ENCODE results near the gene OR6A2.

The OR6A2 gene

GRCh38 chr11:6824136-6824823, 24.8 kb upstream of the OR6A2 start:
- no peak overlapping the region for H3K27ac ChIP-seq (ENCODE audit: low read depth, low read length)
- no peaks in the 10 kb centered on the region for H3K79me2 ChIP-seq (ENCODE audit: insufficient read depth, low read length)
- H3K9me2 ChIP-seq (replicated peaks; ENCODE audit: insufficient read depth, low read length), result no peaks in the 10 kb centered on the region
- no peak overlapping the region for H3K9ac ChIP-seq (ENCODE audit: low read length)
- no peak overlapping the region for H3K4me3 ChIP-seq (ENCODE audit: insufficient read depth, low read length, poor library complexity, severe bottlenecking)
- no peak overlapping the region for H3K4me2 ChIP-seq (ENCODE audit: low read depth, low read length, poor library complexity, severe bottlenecking)
- no peak for TF ChIP-seq CTCF (IDR thresholded peaks at IDR 0.05; ENCODE audit: insufficient read depth, low read length, poor library complexity, severe bottlenecking)
- no peak for TF ChIP-seq EZH2phosphoT487 (conservative IDR thresholded peaks at IDR 0.05; ENCODE audit: low read length)
- no peaks in the 10 kb centered on the region for H3K9me3 ChIP-seq (ENCODE audit: insufficient read depth, low read length)
- H3F3A ChIP-seq (ENCODE audit: insufficient read depth), result no peaks in the 10 kb centered on the region
- no peaks in the 10 kb centered on the region for H4K20me1 ChIP-seq (ENCODE audit: low read depth, low read length)
- no peak overlapping the region for H2AFZ ChIP-seq (ENCODE audit: low read depth, low read length, severe bottlenecking)
- no peaks in the 10 kb centered on the region for H3K27me3 ChIP-seq (ENCODE audit: low read length)
- H3K36me3 ChIP-seq (ENCODE audit: low read length), result no peaks in the 10 kb centered on the region

DNA sequence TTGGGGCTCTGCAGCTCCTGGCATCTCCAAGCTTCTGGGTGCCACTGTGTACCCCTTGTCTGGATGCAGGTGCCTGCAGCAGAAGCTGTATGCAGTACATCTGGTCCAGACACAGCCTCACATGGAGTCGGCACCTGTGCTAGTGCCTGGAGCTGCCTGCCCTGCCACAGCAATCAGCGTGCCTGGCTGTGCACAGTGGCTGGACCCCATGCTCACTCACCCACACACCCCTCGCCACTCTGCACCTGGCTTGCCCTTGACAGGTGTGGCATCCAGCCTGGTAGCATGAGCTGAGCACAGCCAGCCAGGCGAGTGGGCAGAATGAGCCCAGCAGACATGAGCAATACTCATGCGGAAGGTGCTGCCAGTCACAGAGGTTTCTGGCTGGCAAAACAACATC, 19.5 kb upstream of the OR6A2 start:
- H3K4me3 ChIP-seq (ENCODE audit: insufficient read depth, low read length, poor library complexity, severe bottlenecking), result no peak overlapping the region
- no peaks in the 10 kb centered on the region for H3K36me3 ChIP-seq (ENCODE audit: low read length)
- H2AFZ ChIP-seq (ENCODE audit: low read depth, low read length, severe bottlenecking), result no peak overlapping the region
- H3K4me2 ChIP-seq (ENCODE audit: low read depth, low read length, poor library complexity, severe bottlenecking), result no peak overlapping the region
- no peak overlapping the region for H3K27ac ChIP-seq (ENCODE audit: low read depth, low read length)
- no peaks in the 10 kb centered on the region for H3F3A ChIP-seq (ENCODE audit: insufficient read depth)
- H3K27me3 ChIP-seq (ENCODE audit: low read length), result no peaks in the 10 kb centered on the region
- H3K9me2 ChIP-seq (replicated peaks; ENCODE audit: insufficient read depth, low read length), result no peaks in the 10 kb centered on the region
- H4K20me1 ChIP-seq (ENCODE audit: low read depth, low read length), result no peaks in the 10 kb centered on the region
- no peaks in the 10 kb centered on the region for H3K79me2 ChIP-seq (ENCODE audit: insufficient read depth, low read length)
- TF ChIP-seq EZH2phosphoT487 (conservative IDR thresholded peaks at IDR 0.05; ENCODE audit: low read length), result no peak
- no peak for TF ChIP-seq CTCF (IDR thresholded peaks at IDR 0.05; ENCODE audit: insufficient read depth, low read length, poor library complexity, severe bottlenecking)
- no peak overlapping the region for H3K9ac ChIP-seq (ENCODE audit: low read length)
- peaks cover 6% of the 10 kb centered on the region; the same call in 1 of the 2 replicates for H3K9me3 ChIP-seq (ENCODE audit: insufficient read depth, low read length)

DNA sequence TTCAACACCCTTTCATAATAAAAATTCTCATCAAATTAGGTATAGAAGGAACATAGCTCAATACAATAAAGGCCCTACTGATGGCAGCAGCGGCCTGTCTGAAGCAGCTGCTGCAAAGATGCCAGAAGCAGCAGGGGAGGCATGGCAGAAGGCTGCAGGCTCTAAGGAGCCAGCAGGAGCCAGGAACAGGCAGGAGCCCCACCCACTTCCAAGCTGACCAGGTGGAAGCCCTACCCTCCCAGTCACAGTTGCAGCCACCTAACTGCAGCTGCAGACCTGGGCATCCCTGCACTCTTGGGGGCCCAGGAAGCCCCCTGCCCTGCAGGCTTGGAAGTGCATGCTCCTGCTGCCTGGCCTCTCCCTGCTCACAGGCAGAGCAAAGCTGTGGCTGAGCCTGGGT, 18.2 kb upstream of the OR6A2 start:
- H3K79me2 ChIP-seq (ENCODE audit: insufficient read depth, low read length), result no peaks in the 10 kb centered on the region
- H2AFZ ChIP-seq (ENCODE audit: low read depth, low read length, severe bottlenecking), result no peak overlapping the region
- no peak overlapping the region for H3K4me2 ChIP-seq (ENCODE audit: low read depth, low read length, poor library complexity, severe bottlenecking)
- H3K36me3 ChIP-seq (ENCODE audit: low read length), result no peaks in the 10 kb centered on the region
- no peak overlapping the region for H3K9ac ChIP-seq (ENCODE audit: low read length)
- H3K27ac ChIP-seq (ENCODE audit: low read depth, low read length), result no peak overlapping the region
- no peaks in the 10 kb centered on the region for H3F3A ChIP-seq (ENCODE audit: insufficient read depth)
- H3K9me3 ChIP-seq (ENCODE audit: insufficient read depth, low read length), result peaks cover 6% of the 10 kb centered on the region; the same call in 1 of the 2 replicates
- TF ChIP-seq EZH2phosphoT487 (conservative IDR thresholded peaks at IDR 0.05; ENCODE audit: low read length) (no peak), CTCF (IDR thresholded peaks at IDR 0.05; ENCODE audit: insufficient read depth, low read length, poor library complexity, severe bottlenecking) (no peak)
- H4K20me1 ChIP-seq (ENCODE audit: low read depth, low read length), result no peaks in the 10 kb centered on the region
- no peaks in the 10 kb centered on the region for H3K9me2 ChIP-seq (replicated peaks; ENCODE audit: insufficient read depth, low read length)
- no peaks in the 10 kb centered on the region for H3K27me3 ChIP-seq (ENCODE audit: low read length)
- H3K4me3 ChIP-seq (ENCODE audit: insufficient read depth, low read length, poor library complexity, severe bottlenecking), result no peak overlapping the region

All from SU-DHL-6 (cell line).